Neutrophil (primary cell): ENCODE measurements around the gene LRPPRC.

Experiments
- H3K27ac ChIP-seq: fragments of 200-600 bp; sonication (generic); 2 replicates; pipeline ENCODE4 v1.5.1; 2016; ENCODE audit warnings: mild to moderate bottlenecking, moderate library complexity
- H3K27me3 ChIP-seq: fragments of 200-600 bp; sonication (generic); 2 replicates; pipeline ENCODE4 v1.6.0; 2016; ENCODE audit warnings: mild to moderate bottlenecking
- H3K36me3 ChIP-seq: fragments of 200-600 bp; sonication (generic); 2 replicates; pipeline ENCODE4 v1.5.1; 2017
- H3K4me1 ChIP-seq, 2 experiments: fragments of 200-600 bp in 1 of 2; sonication (generic) in 1 of 2; 1 replicate in 1 of 2; 2 replicates in 1 of 2; pipeline versions ENCODE4 v1.5.1 to v1.6.1; 2013 to 2016; ENCODE audit warnings: low read depth in 1 of 2, low read length in 1 of 2, mild to moderate bottlenecking in 1 of 2, moderate library complexity in 1 of 2; ENCODE audit not compliant: control insufficient read depth in 1 of 2, insufficient read depth in 1 of 2
- H3K4me3 ChIP-seq, 2 experiments: fragments of 200-600 bp in 1 of 2; sonication (generic) in 1 of 2; 1 replicate in 1 of 2; 2 replicates in 1 of 2; pipeline ENCODE4 v1.5.1; 2013 to 2016; ENCODE audit warnings: low read depth in 1 of 2, low read length in 1 of 2, mild to moderate bottlenecking in 1 of 2, moderate library complexity in 1 of 2
- H3K9me3 ChIP-seq: fragments of 200-600 bp; sonication (generic); 2 replicates; pipeline ENCODE4 v1.5.1; 2016
- CTCF ChIP-seq: fragments of 200-600 bp; sonication (generic); IDR thresholded peaks from 2 replicates; pipeline ENCODE4 v1.5.1; 2016; ENCODE audit warnings: antibody characterized with exemption

Gene LRPPRC

GRCh38 chr2:43995733-43996533 lies at the start of gene LRPPRC:
Gene LRPPRC (minus strand): TSS chr2:43995989. CDS start chr2:43995947, 42 bp downstream.
- Histone ChIP-seq H3K27ac (peak within 1 kb of the TSS; percentile 75), H3K4me3 (peak within 1 kb of the TSS; percentile 68 to 77), H3K36me3 (no peaks in the 10 kb centered on the region), H3K27me3 (peaks cover 12% of the 10 kb centered on the region), H3K9me3 (no peaks in the 10 kb centered on the region), H3K4me1 (peaks cover 16 to 19% of the 10 kb centered on the region in 2 experiments)
- TF ChIP-seq CTCF, result no peak

GRCh38 chr2:44045061-44045460 lies 49.3 kb upstream of the LRPPRC start:
- no peak for TF ChIP-seq CTCF
- H3K4me3 ChIP-seq, result no peak overlapping the region
- H3K4me1 ChIP-seq, result peaks cover 0 to 4% of the 10 kb centered on the region in 2 experiments
- H3K9me3 ChIP-seq, result no peaks in the 10 kb centered on the region
- no peaks in the 10 kb centered on the region for H3K27me3 ChIP-seq
- no peaks in the 10 kb centered on the region for H3K36me3 ChIP-seq
- H3K27ac ChIP-seq, result no peak overlapping the region

- H3K36me3 ChIP-seq, result no peaks in the 10 kb centered on the region
Observed at GRCh38 chr2:44044281-44044720, 48.5 kb upstream of the LRPPRC start.

GRCh38 chr2:44040365-44040764 lies 44.6 kb upstream of the LRPPRC start:
- Histone ChIP-seq H3K4me1 (peaks cover 0 to 4% of the 10 kb centered on the region in 2 experiments), H3K27me3 (no peaks in the 10 kb centered on the region), H3K9me3 (no peaks in the 10 kb centered on the region), H3K27ac (no peak overlapping the region), H3K36me3 (no peaks in the 10 kb centered on the region), H3K4me3 (no peak overlapping the region)
- TF ChIP-seq CTCF, result no peak

More at GRCh38 chr2:44044281-44044720, 48.5 kb upstream of the LRPPRC start:
- Histone ChIP-seq H3K9me3 (no peaks in the 10 kb centered on the region), H3K27ac (no peak overlapping the region), H3K27me3 (no peaks in the 10 kb centered on the region), H3K4me1 (peaks cover 0 to 4% of the 10 kb centered on the region in 2 experiments), H3K4me3 (no peak overlapping the region)
- peak; percentile 37 for TF ChIP-seq CTCF

GRCh38 chr2:44038277-44038676 lies 42.5 kb upstream of the LRPPRC start:
- H3K27ac ChIP-seq, result no peak overlapping the region
- no peak overlapping the region for H3K4me3 ChIP-seq
- no peaks in the 10 kb centered on the region for H3K4me1 ChIP-seq
- no peaks in the 10 kb centered on the region for H3K36me3 ChIP-seq
- H3K9me3 ChIP-seq, result no peaks in the 10 kb centered on the region
- TF ChIP-seq CTCF, result no peak
- H3K27me3 ChIP-seq, result peaks cover 8% of the 10 kb centered on the region
